Measurements from ENCODE around the gene EMC8.
A peak's percentile ranks its signal among the peaks of the same experiment; 100 is the strongest.
"Not testable (repeated sequence)": the region's sequence is repeated elsewhere in the genome, so short reads cannot be mapped to it uniquely, and the experiment has no call there.

EMC8 gene

DNA sequence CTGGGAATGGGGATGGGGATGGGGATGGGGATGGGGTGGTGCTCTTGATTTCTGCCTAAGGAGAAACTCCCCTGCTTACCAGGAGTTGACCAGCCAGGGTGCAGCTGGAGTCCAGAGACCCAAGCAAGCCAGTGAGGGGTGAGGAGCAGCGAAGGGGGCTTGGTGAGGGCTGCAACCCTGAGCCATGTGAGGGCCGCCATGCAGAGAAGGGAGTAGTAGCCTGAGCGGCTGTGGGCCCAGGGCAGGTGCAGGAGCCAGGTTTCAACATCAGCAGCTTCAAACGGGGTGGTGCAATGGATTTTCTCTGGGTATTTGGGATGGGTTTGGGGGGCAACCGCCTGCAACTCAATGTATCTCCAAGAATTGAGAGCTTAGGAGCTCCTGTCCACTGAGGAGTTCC lies 35.4 kb upstream of the EMC8 start:
- DNase-seq: no peak

DNA sequence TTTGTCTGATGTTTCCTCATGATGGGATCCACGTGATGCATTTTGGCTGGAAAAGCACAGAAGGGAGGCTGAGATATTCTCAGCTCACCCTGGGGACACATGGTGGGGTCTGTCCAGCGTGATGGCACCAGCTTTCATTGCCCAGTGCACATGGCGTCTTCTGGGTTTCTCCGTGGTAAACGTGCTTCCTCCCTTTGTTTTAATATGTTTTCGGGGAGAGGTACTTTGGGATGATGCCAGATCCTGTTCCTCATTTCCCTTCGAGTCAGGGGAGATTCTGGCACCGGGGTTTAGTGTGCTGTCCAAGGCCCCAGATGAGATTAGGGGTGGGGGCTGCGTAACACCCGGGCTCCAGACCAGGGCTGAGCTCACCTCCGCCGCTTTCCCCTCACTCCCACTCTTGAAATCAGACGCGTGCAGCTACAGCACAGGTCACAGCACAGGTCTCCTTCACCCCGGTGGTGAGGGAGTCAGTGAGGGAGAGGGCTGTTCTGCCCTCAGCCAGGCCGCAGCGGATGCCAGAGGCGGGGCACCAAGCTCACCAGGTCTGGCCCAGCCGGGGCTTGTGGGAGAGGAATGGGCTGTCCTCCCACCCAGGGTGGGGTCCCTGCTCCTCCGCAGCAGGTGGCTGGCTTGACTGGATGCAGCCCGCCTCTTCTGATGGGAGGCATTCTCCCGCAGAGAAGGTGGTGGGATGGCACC lies 34.0 kb upstream of the EMC8 start:
- DNase-seq: no peak

DNA sequence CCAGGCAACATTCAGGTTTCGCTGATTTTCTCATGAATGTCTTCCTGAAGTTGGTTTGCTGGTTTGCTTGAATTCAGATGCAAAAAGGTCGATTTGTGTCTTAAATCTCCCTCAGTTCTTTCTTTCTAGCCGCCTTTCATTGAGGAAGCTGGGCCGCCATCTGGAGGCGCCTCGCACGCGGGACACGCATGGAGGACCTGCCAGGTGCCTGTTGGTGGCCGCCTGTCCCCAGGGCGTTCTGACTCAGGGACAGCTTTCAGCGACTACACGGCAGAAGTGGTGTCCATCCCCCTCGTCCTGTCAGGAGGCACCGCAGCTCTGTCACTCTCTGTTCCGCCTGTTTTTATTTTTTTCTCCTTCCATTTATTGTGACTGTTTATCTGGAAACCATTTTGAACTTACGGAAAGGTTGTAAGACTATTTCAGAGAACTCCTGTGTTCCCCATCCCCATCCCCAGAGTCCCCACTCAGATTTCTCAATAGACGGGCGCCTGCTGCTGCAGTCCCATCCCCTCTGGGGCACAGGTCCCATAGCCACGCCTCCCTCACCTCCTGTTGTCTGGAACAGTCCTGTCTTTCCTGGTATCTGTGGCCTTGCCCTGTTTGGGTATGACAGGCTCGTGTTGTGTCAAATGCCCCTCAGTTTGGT lies 33.4 kb upstream of the EMC8 start:
- no peak for DNase-seq

DNA sequence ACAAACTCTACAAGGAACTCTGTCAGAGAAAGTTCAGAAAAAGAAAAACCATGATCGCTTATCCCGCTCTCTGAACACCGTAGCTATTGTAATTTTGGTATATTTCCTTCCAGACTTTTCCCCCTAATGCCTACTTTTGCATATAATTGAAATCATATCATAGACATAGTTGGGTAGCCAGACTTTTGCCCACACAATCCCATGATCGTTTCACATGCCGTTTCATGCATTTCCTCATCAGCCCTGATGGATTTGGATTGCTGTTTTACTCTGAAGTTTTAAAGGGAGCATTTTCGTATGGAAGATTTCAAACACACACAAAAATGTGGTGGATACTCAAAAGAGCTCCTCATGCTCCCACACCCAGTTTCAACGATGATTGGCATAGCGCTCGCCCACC lies 31.5 kb upstream of the EMC8 start:
- DNase-seq: no peak

DNA sequence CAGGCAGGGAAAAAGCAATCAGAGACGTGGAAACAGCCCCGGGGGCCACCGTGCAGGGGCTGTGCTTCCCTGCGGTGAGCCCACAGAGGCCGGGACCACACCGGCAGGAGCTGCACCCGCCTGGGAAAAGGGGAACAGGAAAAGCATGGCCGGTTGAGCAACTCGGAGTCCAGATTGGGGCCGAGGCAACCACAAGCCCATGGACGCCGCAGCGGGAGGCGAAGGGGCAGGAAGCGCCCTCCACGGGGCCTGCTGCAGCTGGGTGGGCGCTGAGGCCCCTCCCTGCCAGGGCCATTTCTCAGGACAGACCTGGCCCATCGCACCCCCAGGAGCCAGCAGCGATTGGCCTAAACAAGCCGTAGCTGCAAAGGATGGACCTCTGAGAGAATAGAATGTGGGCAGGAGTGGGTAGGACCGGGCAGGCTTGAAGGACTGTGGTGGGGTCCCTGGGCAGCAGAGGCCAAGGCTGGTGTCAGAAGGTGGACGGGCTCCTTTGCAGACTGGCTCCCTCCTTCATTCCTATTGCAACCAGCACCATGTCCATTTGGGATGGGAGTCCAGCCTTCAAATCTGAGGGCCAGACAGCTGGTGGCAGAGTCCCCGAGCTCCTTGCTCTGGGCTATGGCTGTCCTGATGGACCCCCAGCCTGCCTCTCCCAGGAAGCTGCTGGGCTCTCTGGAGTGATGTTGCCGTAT lies 30.6 kb upstream of the EMC8 start:
- DNase-seq: no peak

DNA sequence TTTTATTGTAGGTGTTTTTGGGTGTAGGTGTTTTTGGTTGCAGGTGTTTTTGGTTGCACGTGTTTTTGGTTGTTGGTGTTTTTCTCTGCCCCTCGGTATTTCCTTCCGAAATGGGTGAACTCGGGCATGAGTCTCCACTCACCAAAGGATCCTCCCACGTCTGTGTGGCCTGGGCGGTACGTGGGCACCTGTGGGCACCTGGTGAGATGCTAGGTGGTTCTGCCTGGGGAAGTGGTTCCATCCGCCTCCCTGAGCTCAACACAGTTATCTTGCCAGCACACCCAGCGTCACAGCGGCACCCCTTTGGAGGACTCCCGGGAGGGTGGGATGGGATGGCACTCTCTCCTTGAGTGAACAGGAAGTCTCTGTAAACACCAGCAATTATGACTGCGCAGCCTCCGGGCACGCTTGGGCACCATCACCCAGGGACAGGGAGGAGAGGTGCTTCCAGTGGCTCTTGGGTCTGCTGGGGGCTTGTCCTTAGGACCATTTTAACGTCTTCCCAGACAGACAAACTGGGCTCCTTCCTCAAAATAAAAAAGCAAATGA lies 29.9 kb upstream of the EMC8 start:
- DNase-seq: no peak

DNA sequence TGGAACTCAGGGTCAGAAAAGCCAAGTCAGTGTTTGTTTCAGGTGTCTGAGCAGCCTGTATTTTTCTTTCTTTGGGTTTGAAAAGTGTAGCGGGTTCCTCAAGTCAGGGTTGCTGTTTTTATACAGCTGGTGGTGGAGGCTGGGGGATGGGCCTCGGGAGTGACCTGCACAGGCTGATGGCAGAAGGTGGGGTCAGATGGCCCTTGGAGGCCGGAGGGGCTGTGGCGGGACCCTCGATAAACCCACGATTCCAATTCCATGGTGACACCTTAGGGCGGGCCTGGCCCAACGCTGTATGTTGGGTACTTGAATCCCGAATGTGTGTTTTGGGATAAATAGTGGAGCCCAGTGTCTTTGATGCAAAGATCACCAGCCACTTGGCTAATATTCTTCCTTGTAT lies 28.8 kb upstream of the EMC8 start:
- DNase-seq: no peak

DNA sequence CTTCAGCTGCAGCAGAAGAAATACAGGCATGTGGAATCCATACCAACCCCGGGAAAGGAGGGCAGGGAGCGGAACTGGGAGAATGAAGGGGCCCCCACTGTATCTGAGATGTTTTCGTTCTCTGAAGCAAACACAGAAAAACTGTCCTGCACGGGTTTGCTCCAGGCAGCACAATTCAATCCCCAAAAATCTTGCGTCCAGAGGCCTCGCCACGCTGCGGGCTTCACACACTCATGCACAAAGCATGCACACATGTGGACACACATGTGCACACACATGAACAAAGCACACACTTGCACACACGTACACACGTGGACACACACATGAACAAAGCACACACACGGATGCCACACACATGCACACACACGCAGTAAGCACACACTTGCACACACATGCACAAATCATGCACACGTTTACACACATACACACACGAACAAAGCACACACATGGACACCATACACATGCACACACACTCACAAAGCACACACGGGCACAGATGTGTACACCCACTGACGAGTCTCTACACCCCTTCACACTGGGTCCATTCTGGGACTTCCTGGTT lies 27.4 kb upstream of the EMC8 start:
- DNase-seq: no peak

DNA sequence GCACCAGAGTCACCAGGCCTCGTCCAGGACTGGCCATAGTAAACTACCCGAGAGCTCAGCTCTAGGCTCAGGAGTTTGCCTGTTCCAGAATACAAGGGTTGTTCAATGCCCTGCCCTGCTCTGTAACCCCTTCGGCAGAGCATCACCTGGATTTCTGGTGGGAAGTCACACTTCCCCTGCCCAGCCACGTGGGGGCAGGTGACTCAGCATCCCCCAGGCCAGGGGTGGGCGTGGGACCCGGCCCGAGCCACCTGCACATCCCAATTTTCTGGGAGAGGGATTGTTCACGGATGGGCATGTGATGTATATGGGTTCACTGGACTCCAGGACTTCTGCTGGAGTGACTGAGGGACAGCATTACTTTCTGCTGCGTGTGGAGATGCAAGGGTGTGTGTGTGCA lies 26.0 kb upstream of the EMC8 start:
- no peak for DNase-seq

DNA sequence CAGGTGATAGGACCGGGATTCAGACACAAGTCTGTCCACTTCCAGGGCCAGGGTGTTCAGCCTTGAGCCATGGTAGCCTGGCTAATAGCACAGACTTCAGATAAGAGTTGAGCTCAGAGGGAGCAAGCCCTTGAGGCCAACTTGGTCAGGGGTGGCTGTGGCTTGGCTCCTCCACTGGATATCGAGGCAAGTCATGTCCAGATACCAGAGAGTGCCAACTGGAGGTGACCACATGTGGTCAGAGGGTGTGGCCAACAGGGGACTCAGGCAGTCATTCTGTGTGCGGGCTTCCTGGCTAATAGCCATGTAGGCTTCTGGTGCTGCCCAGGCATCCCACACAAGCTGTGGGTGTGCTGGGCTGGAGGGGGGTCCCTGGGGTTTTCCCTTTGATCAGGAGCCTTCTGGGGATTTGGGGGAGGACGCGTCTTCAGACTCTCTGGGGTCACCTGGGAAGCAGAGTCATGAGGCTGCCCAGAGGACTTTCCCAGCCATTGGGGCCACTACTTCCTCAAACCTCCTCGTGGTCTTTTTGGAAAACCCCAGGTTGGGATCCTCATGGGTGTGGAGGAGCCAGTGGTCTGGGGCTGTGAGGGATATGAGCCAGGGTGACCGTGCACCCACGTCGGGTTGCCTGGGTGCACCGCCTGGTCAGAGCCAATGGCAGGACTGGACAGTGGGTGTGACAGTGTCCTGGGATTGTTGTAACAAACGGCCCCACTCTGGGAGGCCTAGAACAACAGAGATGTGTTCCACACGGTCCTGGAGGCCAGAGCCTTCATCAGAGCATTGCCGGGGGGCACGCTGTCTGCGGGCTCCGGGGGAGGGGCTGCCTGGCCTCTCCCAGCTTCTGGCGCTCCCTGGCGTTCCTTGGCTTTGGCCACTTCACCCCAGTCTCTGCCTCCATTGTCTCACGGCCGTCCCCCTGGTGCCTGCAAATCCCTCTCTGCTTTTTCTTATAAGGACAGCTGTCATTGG lies 25.1 kb upstream of the EMC8 start:
- no peak for DNase-seq

DNA sequence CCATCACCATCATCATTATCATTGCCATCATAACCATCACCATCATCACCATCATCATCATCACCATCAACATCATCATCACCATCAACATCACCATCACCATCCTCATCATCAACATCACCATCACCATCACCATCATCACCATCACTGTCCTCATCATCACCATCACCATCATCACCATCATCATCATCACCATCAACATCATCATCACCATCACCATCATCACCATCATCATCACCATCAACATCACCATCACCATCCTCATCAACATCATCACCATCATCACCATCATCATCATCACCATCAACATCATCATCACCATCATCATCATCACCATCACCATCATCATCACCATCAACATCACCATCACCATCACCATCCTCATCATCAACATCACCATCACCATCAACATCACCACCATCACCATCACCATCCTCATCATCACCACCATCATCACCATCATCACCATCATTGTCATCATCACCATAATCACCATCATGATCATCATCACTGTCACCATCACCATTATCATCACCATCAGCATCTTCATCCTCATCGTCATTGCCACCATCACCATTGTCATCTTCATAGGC lies 24.1 kb upstream of the EMC8 start:
- DNase-seq: no peak

DNA sequence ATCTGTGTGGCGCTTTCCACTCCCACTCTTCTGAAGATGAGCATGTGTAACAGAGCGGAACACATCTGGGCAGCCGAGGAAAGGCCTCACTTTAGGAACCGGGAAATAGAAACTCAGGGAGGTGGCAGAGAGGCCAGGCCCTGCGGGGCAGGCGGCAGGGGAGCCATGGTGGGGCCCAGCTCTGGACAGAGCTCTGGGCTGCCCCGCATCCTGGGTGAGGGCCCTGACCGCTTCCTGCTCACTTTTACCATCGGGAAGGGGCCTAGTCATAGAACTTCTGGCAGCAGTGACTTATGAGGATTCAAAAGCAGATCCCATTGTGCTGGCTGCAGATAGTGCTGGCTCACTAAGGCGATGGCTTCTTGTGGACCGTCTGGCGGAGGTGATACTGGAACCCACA lies 22.8 kb upstream of the EMC8 start:
- DNase-seq: no peak

DNA sequence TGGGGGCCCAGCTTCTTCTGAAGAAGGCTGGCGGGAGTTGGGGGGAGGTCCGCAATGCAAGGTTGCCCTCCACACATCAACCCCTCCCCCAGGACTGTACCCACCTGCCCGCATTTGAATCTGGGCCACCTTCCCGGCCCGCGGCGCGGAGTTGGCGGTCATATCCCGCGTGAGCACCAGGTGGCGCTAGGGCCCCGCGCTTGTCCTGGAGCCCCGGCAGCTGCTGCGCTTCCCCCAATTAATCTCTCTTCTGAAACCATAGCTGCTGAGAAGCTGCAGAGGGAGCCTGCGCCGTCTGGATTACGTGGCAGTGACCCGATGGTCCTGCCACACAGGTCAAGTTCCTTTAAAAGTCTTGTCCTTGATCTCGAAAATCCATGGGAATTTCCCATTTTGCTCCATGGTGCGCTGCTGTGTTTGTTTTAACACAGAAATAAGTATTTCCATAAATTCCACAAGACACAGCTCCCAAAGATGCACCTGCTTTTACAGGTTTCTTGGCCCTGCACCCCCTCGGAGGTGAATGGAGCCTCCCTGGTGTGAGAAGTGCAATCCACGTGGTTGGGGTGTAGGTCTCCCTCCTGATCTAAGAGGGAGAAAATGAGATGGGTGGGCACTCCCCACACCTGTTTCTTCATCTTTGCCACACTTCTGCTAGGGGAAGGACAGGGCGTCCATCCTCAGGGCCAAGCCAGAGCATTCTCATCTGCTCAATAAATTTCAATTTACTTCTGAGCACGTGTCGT lies 22.2 kb upstream of the EMC8 start:
- DNase-seq: peak; percentile 77

DNA sequence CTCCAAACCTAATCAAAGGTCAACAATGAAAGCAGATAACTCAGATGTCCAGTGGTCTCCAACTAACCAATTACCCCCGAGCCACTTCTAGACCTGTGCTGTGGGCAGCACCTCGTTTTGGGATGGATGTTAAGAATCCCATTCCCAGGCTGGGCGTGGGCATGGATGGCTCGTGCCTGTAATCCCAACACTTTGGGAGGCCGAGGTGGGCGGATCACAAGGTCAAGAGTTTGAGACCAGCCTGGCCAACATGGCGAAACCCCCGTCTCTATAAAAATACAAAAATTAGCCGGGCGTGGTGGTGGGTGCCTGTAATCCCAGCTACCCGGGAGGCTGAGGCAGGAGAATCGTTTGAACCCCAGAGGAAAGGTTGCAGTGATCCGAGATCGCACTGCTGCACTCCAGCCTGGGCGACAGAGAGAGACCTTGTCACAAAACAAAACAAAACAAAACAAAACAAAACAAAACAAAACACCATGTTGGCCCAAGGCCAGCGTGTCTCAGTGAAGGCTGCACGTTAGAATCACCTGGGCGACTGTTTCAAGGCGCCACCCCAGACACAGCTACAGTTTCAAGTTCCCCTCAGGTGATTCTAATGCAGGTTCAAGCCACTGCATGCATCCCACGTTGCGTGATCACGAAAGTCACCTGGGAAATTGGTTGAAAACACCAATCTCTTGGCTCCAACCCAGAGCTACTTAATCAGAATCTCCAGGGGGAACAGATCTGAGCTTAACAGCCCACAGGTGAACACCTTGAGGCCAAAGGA lies 21.4 kb upstream of the EMC8 start:
- DNase-seq: no peak

DNA sequence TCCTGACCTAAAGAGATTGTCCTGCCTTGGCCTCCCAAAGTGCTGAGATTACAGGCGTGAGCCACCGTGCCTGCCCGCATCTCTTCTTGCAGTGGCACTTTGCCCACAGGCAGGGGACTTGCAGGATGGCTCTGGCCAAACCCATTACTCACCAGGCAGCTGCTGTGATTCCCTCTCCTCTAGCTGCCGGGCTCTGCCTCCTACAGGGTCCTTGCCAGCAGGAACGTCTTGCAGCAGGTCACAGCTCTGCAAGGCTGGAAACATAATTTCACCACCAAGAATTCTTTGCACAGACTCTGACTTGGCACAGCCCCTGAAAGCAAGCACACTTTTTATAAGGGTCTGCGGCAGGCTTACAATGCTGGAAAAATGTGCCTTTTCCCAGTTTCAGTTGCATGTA lies 20.4 kb upstream of the EMC8 start:
- DNase-seq: no peak

DNA sequence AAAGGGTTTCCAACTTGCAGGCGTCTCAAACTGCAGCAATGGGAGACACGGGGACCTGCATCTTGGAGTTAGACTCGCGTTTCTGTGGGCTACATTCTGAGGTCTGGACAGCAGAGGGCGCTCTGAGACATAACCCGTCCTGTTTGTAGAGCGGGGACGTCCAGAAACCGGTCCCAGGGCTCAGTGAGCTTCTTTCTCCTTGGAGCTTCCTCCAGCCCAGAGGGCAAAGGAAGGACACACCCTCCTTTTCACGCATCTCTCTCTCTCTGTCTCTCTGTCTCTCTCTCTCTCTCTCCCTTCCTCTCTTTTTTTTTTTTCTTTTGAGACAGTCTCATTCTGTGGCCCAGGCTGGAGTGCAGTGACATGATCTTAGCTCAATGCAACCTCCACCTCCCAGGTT lies 19.9 kb upstream of the EMC8 start:
- peak; percentile 82 for DNase-seq

DNA sequence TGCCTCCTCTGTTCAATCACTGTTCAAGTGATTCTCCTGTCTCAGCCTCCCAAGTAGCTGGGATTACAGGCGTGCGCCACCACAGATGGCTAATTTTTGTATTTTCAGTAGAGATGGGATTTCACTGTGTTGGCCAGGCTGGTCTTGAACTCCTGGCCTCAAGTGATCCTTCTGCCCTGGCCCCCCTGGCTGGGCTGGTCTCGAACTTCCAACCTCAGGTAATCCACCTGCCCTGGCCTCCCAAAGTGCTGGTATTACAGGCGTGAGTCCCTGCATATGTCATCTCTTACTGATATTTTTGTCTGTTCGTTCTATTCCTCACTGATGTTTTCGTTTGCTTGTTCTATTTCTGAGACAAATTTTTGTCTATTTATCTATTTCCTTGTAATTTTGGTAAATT lies 17.9 kb upstream of the EMC8 start:
- not testable (repeated sequence) for DNase-seq

DNA sequence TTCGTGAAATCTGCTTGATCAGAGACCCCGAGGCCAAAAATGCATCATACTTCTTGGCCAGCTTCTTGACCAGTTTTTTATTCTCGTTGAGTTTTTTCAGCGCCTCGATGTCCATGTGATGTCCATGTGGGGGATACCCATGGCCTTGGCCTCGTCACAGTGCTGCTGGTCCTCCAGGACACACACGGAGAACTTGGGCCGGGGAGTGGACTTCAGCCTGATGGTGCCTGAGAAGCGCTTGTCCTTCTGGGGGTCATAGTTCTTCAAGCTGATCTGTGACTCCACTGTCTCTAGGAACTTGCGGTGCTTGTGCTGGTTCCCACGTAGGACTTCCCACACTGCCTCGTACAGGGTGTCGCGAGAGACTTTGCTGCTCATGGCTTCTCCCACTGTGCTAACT lies 16.8 kb upstream of the EMC8 start:
- DNase-seq: no peak

DNA sequence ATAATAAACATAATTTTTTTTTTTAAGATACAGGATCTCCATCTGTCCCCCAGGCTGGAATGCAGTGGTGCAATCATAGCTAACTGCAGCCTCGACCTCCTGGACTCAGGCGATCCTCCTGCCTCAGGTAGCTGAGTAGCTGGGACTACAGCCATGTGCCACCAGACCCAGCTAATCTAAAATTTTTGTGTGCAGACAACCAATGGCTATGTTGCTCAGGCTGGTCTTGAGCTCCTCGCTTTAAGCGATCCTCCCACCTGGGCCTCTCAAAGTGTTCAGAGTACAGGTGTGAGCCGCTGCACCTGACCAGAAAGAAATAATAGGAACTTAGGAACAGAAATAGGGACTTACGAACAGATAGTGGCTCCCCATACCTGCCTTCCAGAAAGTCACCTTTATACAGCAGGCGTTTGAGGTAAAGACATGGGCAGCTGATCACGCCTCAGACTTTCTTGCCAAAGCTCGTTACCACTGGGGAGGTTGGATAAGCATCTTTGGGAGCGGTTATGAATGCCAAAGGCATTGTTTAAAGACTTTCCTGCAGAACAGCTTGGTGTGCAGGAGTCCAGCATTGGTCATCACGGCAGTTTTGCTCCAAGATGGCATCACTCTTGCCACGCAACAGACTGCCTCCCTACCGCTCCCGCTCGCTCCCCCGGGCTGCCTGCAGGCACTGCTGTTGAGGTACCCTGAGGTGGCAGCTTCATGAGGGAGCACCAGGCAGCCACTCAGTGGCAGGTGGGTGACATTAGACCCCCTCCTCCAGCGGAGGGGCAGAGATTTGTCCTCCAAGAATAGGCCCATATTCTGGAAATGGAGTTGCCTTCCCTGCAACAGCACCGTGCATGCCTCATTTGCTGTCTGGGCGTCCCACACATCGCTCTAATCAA lies 13.7 kb upstream of the EMC8 start:
- DNase-seq: no peak

Data from activated T-cell treated with anti-CD3 and anti-CD28 coated beads for 4 hours (primary cell).